Esophagus squamous epithelium (tissue), 4 donors: Measurements from ENCODE around the gene LRRC25.

Experiments
- POLR2A ChIP-seq, 4 donors: fragments of 450-650 bp; IDR thresholded peaks; one replicate each; pipeline ENCODE4 v1.6.1; 2017; ENCODE audit warnings: antibody characterized with exemption in 4 of 4, mild to moderate bottlenecking in 4 of 4, moderate library complexity in 3 of 4
- TF ChIP-seq, protein P1 (sequence below), 6 experiments: fragments of 450-650 bp in 4 of 6; fragments of 200-600 bp in 2 of 6; sonication (generic) in 2 of 6; IDR thresholded peaks; one replicate each; pipeline ENCODE4 v1.5.1; 2016 to 2019; ENCODE audit warnings: antibody characterized with exemption in 6 of 6, mild to moderate bottlenecking in 4 of 6, moderate library complexity in 4 of 6

DNA sequence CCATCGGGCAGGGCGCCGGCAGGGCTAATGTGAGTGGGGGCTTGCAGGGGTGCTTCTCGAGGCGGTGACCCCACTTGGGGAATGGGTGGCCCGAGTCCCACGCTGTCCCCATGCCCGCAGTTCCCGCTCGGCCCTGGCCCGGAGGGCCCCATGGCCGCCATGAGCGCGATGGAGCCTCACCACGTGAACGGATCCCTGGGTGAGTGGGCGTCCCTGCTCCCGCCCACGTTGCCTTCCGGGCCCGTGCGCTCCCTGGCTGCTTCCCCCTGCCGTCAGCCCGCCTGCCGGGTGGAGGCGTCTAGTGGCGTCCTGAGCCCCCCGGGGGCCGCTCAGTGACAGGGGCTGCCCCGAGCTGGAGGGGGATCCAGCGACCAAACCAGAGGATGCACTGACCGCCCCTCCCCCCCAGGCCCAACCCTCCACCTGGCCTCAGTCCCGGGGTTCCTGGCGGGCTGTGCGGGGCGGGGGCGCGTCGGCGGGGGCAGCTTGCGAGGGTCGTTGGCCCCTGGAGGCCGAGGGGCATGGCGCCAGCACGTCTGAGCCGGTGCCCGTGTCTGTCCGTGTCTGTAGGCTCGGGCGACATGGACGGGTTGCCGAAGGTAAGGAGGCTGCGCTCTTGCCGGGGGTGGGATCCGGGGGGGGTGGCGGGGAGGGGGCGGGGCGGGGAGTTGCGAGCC, 35.7 kb upstream of the LRRC25 start:
- TF ChIP-seq POLR2A (IDR thresholded peaks at IDR 0.05) = no peak
- TF ChIP-seq, protein P1, sequence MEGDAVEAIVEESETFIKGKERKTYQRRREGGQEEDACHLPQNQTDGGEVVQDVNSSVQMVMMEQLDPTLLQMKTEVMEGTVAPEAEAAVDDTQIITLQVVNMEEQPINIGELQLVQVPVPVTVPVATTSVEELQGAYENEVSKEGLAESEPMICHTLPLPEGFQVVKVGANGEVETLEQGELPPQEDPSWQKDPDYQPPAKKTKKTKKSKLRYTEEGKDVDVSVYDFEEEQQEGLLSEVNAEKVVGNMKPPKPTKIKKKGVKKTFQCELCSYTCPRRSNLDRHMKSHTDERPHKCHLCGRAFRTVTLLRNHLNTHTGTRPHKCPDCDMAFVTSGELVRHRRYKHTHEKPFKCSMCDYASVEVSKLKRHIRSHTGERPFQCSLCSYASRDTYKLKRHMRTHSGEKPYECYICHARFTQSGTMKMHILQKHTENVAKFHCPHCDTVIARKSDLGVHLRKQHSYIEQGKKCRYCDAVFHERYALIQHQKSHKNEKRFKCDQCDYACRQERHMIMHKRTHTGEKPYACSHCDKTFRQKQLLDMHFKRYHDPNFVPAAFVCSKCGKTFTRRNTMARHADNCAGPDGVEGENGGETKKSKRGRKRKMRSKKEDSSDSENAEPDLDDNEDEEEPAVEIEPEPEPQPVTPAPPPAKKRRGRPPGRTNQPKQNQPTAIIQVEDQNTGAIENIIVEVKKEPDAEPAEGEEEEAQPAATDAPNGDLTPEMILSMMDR (IDR thresholded peaks at IDR 0.05) = no peak
